HepG2 (cell line): ENCODE results near the gene GRIK2. TPM values are rescaled to one million over a fixed set of nuclear protein-coding genes. Genes with fewer than 3 reads are reported as not detected.

Experiments
- ATAC-seq: fragments of 200-7000 bp; cut with Tn5 transposase; 3 replicates; pipeline ENCODE4 v1.9.1; 2020; ENCODE audit warnings: mild to moderate bottlenecking, moderate library complexity
- BruUV-seq: library from RNA; stranded (reverse); fragments of 400-500 nt; replicated peaks from 2 replicates; lab custom pipeline; 2021; lab: Mats Ljungman, UMichigan
- CTCF ChIA-PET: fragments of 300-600 bp; formaldehyde crosslinking; extraction: SDS; loops from one replicate; lab custom pipeline; 2021; ENCODE audit warnings: low total read pairs, inconsistent platforms, low intra/inter-chr PET ratio; lab: Yijun Ruan, JAX
- POLR2A ChIA-PET: fragments of 350-600 bp; sonication (Branson Sonifier 250); formaldehyde crosslinking; loops from one replicate; lab custom pipeline; 2020; ENCODE audit warnings: antibody characterized with exemption, inconsistent platforms; lab: Yijun Ruan, JAX
- DNase-seq: peaks from one replicate; pipeline ENCODE4 v3.0.0-alpha.2; 2015; ENCODE audit warnings: low spot score
- FAIRE-seq: peaks from 3 replicates; lab custom pipeline; 2011; peaks lifted over from hg19 to GRCh38; lab: Jason Lieb, UNC
- H2AFZ ChIP-seq: one replicate; pipeline ENCODE4 v1.6.1; 2011; ENCODE audit warnings: low read length, inconsistent platforms
- H3K27ac ChIP-seq: fragments of 300-600 bp; 3 replicates; pipeline ENCODE4 v1.8.0; 2011; ENCODE audit warnings: mixed run types, mild to moderate bottlenecking, mixed read lengths, low read length, inconsistent platforms; ENCODE audit not compliant: insufficient read depth; ENCODE audit errors: extremely low read length
- H3K27me3 ChIP-seq, 2 experiments: fragments of 200-600 bp in 1 of 2; 2 replicates in 1 of 2; 3 replicates in 1 of 2; pipeline versions ENCODE4 v1.6.0 to v1.8.0; 2011; ENCODE audit warnings: low read length in 2 of 2, mild to moderate bottlenecking in 2 of 2, moderate library complexity in 2 of 2, inconsistent platforms in 1 of 2; ENCODE audit not compliant: insufficient read depth in 2 of 2, control insufficient read depth in 1 of 2
- H3K36me3 ChIP-seq, 2 experiments: fragments of 200-600 bp in 1 of 2; replicated peaks in 1 of 2; 2 replicates in 1 of 2; 3 replicates in 1 of 2; pipeline versions ENCODE4 v1.5.1 to v1.8.0; 2011; ENCODE audit warnings: low read length in 2 of 2, inconsistent platforms in 1 of 2; ENCODE audit not compliant: insufficient read depth in 2 of 2, control insufficient read depth in 1 of 2
- H3K4me1 ChIP-seq: 2 replicates; pipeline ENCODE4 v1.5.1; 2012; ENCODE audit warnings: low read length, inconsistent platforms; ENCODE audit not compliant: insufficient read depth
- H3K4me2 ChIP-seq: 2 replicates; pipeline ENCODE4 v1.6.0; 2011; ENCODE audit warnings: low read depth, low read length, inconsistent platforms
- H3K4me3 ChIP-seq, 3 experiments: fragments of 200-600 bp in 1 of 3; sonication (generic), shearing (Covaris generic) in 1 of 3; replicated peaks in 1 of 3; 2 replicates each; pipeline ENCODE4 v1.5.1; 2011 to 2016; ENCODE audit warnings: low read length in 3 of 3, inconsistent platforms in 2 of 3, low read depth in 2 of 3, mild to moderate bottlenecking in 2 of 3, control low read depth in 1 of 3, mixed read lengths in 1 of 3; ENCODE audit not compliant: insufficient read depth in 1 of 3
- H3K79me2 ChIP-seq: one replicate; pipeline ENCODE4 v1.6.1; 2011; ENCODE audit warnings: low read length, inconsistent platforms; ENCODE audit not compliant: insufficient read depth
- H3K9ac ChIP-seq: 2 replicates; pipeline ENCODE4 v1.6.0; 2011; ENCODE audit warnings: mild to moderate bottlenecking, low read depth, low read length, inconsistent platforms; ENCODE audit not compliant: insufficient read depth
- H3K9me3 ChIP-seq: 2 replicates; pipeline ENCODE4 v1.5.1; 2012; ENCODE audit warnings: mild to moderate bottlenecking, low read length
- H4K20me1 ChIP-seq: 2 replicates; pipeline ENCODE4 v1.6.0; 2011; ENCODE audit warnings: inconsistent platforms, mild to moderate bottlenecking, low read length, moderate library complexity; ENCODE audit not compliant: insufficient read depth
- ETV5 ChIP-seq: IDR thresholded peaks from 2 replicates; pipeline ENCODE4 v1.6.1; 2018; ENCODE audit warnings: missing biosample characterization, missing genetic modification reagents, inconsistent platforms, borderline replicate concordance
- FOXC1 ChIP-seq: sonication (generic); formaldehyde crosslinking; IDR thresholded peaks from 2 replicates; pipeline ENCODE4 v1.8.0; 2022; ENCODE audit warnings: mild to moderate bottlenecking, missing genetic modification reagents, borderline replicate concordance
- MIXL1 ChIP-seq: IDR thresholded peaks from 2 replicates; pipeline ENCODE4 v1.6.1; 2016
- PHF5A ChIP-seq: IDR thresholded peaks from one replicate; pipeline ENCODE4 v1.6.1; 2018; ENCODE audit warnings: low read depth, missing genetic modification reagents; ENCODE audit not compliant: unreplicated experiment
- TCF7L2 ChIP-seq: IDR thresholded peaks from 2 replicates; pipeline ENCODE4 v1.6.1; 2011; ENCODE audit warnings: mild to moderate bottlenecking, low read depth, low read length, moderate library complexity
- ZNF615 ChIP-seq: sonication (generic); formaldehyde crosslinking; IDR thresholded peaks from 2 replicates; pipeline ENCODE4 v1.5.0; 2020; ENCODE audit warnings: mild to moderate bottlenecking, missing genetic modification reagents, borderline replicate concordance
- ZNF724P ChIP-seq: sonication (generic); formaldehyde crosslinking; IDR thresholded peaks from 2 replicates; pipeline ENCODE4 v1.8.0; 2022; ENCODE audit warnings: missing genetic modification reagents, borderline replicate concordance
- ZNF768 ChIP-seq: sonication (generic); formaldehyde crosslinking; IDR thresholded peaks from 2 replicates; pipeline ENCODE4 v1.4.0; 2020; ENCODE audit warnings: missing genetic modification reagents
- ZNF878 ChIP-seq: sonication (generic); formaldehyde crosslinking; IDR thresholded peaks from 2 replicates; pipeline ENCODE4 v1.8.1; 2023; ENCODE audit warnings: mild to moderate bottlenecking, missing genetic modification reagents, moderate library complexity
- WGBS: methylation state at CpG from one replicate; pipeline ENCODE4 v1.1.6; 2017; ENCODE audit warnings: low lambda C conversion rate; 5-methylcytosine and 5-hydroxymethylcytosine counted together
- in situ Hi-C: cut with HindIII; loops from 2 replicates; pipeline ENCODE4 v1.10.0; 2017; ENCODE audit warnings: low pct_unique_long_range_greater_than_20kb; ENCODE audit not compliant: extremely low pct_ligation_motif_present
- intact Hi-C: fragments of 100-400 bp; cut with micrococcal nuclease; formaldehyde crosslinking; loops from one replicate; pipeline ENCODE4 v1.10.0; 2022; ENCODE audit not compliant: unreplicated experiment
- polyA plus RNA-seq, 8 experiments: library from polyadenylated mRNA; depleted of rRNA in 3 of 8; stranded (reverse) in 7 of 8; unstranded in 1 of 8; fragments of >200 nt; fragmentation: Illumina TruSeq in 4 of 8; extraction: Trizol in 4 of 8; gene quantifications; 2 replicates each; pipeline versions ENCODE4 v1.2.1 to v1.2.3, GENCODE V29; 2011 to 2016; ENCODE audit warnings: low read depth in 4 of 8, missing spikeins in 1 of 8, mixed read lengths in 1 of 8; ENCODE audit not compliant: insufficient read depth in 1 of 8
- total RNA-seq, 5 experiments: library from RNA; depleted of rRNA; stranded (reverse); fragments of >200 nt; fragmentation: Illumina TruSeq; extraction: Trizol; gene quantifications; 2 replicates each; pipeline ENCODE4 v1.2.3, GENCODE V29; 2016; ENCODE audit warnings: low read depth in 1 of 5
- TF ChIP-seq, protein P1 (sequence below): sonication (generic); formaldehyde crosslinking; IDR thresholded peaks from 2 replicates; pipeline ENCODE4 v1.9.0; 2021; ENCODE audit warnings: mild to moderate bottlenecking, missing genetic modification reagents
- TF ChIP-seq, protein P2 (sequence below): sonication (generic); formaldehyde crosslinking; IDR thresholded peaks from 2 replicates; pipeline ENCODE4 v1.4.0; 2020; ENCODE audit warnings: missing genetic modification reagents, borderline replicate concordance

Gene GRIK2
- total and polyA plus RNA-seq, 2 of the 13 experiments (the other 11 are each of a cell fraction or from before 2014, with no cell fraction given): not detected

DNA sequence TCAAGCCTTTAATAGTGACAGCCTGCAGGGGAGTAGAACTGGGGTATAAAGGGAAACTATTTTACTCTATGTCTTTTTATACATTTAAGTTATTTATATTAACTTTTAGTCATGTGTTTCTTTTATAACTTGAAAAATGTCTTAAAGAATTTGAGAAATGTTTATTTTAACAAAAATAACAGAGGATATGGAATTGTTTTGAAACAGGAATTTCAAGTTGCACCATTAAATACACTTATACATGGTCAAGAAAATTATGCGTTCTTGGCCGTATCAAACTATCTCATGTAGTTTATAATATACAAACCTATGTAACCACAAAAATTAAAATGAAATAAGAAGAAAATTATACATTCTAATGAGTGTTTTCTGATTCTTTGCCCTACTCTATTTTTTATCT lies 282.7 kb downstream of the GRIK2 start (continued):
- TF ChIP-seq, protein P1, sequence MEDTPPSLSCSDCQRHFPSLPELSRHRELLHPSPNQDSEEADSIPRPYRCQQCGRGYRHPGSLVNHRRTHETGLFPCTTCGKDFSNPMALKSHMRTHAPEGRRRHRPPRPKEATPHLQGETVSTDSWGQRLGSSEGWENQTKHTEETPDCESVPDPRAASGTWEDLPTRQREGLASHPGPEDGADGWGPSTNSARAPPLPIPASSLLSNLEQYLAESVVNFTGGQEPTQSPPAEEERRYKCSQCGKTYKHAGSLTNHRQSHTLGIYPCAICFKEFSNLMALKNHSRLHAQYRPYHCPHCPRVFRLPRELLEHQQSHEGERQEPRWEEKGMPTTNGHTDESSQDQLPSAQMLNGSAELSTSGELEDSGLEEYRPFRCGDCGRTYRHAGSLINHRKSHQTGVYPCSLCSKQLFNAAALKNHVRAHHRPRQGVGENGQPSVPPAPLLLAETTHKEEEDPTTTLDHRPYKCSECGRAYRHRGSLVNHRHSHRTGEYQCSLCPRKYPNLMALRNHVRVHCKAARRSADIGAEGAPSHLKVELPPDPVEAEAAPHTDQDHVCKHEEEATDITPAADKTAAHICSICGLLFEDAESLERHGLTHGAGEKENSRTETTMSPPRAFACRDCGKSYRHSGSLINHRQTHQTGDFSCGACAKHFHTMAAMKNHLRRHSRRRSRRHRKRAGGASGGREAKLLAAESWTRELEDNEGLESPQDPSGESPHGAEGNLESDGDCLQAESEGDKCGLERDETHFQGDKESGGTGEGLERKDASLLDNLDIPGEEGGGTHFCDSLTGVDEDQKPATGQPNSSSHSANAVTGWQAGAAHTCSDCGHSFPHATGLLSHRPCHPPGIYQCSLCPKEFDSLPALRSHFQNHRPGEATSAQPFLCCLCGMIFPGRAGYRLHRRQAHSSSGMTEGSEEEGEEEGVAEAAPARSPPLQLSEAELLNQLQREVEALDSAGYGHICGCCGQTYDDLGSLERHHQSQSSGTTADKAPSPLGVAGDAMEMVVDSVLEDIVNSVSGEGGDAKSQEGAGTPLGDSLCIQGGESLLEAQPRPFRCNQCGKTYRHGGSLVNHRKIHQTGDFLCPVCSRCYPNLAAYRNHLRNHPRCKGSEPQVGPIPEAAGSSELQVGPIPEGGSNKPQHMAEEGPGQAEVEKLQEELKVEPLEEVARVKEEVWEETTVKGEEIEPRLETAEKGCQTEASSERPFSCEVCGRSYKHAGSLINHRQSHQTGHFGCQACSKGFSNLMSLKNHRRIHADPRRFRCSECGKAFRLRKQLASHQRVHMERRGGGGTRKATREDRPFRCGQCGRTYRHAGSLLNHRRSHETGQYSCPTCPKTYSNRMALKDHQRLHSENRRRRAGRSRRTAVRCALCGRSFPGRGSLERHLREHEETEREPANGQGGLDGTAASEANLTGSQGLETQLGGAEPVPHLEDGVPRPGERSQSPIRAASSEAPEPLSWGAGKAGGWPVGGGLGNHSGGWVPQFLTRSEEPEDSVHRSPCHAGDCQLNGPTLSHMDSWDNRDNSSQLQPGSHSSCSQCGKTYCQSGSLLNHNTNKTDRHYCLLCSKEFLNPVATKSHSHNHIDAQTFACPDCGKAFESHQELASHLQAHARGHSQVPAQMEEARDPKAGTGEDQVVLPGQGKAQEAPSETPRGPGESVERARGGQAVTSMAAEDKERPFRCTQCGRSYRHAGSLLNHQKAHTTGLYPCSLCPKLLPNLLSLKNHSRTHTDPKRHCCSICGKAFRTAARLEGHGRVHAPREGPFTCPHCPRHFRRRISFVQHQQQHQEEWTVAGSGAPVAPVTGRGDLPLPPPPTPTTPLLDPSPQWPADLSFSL (CRISPR knock-in tag): no peak
- TF ChIP-seq PHF5A (CRISPR knock-in tag) (no peak), ETV5 (CRISPR knock-in tag) (no peak)
- TF ChIP-seq, all 625 proteins: peak for 0

DNA sequence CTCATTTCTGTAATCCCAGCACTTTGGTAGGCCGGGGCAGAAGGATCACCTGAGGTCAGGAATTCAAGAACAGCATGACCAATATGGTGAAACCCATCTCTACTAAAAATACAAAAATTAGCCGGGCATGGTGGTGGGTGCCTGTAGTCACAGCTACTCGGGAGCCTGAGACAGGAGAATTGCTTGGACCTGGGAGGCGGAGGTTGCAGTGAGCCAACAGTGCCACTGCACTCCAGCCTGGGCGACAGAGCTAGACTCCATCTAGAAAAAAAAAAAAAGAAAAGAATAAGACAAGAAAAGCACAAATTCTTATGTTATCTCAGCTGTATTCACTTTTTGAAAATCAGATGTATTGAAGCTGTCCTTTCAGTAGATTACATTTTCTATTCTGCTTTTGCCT lies 289.4 kb downstream of the GRIK2 start:
- BruUV-seq: no TSS peak
- Histone ChIP-seq H3K4me2 (no peak overlapping the region), H3K79me2 (no peaks in the 10 kb centered on the region), H3K27me3 (no peaks in the 10 kb centered on the region), H4K20me1 (no peaks in the 10 kb centered on the region), H3K36me3 (no peaks in the 10 kb centered on the region), H3K4me3 (no peak overlapping the region), H3K27ac (no peak overlapping the region), H2AFZ (no peak overlapping the region), H3K9me3 (no peaks in the 10 kb centered on the region), H3K4me1 (no peaks in the 10 kb centered on the region), H3K9ac (no peak overlapping the region)
- WGBS: 12% methylated on average over 5 of the region's 5 CpGs
- no peak for ATAC-seq
- no peak for FAIRE-seq
- intact Hi-C loops: no loop called here
- DNase-seq: no peak
- in situ Hi-C loops: no loop called here
- ChIA-PET POLR2A (no interaction called here), CTCF (no interaction called here)
- TF ChIP-seq TCF7L2 (no peak), ZNF768 (CRISPR knock-in tag) (no peak), FOXC1 (CRISPR knock-in tag) (no peak), MIXL1 (no peak), ZNF615 (CRISPR knock-in tag) (no peak), ZNF878 (CRISPR knock-in tag) (no peak), ZNF724P (no peak)
- TF ChIP-seq, protein P2, sequence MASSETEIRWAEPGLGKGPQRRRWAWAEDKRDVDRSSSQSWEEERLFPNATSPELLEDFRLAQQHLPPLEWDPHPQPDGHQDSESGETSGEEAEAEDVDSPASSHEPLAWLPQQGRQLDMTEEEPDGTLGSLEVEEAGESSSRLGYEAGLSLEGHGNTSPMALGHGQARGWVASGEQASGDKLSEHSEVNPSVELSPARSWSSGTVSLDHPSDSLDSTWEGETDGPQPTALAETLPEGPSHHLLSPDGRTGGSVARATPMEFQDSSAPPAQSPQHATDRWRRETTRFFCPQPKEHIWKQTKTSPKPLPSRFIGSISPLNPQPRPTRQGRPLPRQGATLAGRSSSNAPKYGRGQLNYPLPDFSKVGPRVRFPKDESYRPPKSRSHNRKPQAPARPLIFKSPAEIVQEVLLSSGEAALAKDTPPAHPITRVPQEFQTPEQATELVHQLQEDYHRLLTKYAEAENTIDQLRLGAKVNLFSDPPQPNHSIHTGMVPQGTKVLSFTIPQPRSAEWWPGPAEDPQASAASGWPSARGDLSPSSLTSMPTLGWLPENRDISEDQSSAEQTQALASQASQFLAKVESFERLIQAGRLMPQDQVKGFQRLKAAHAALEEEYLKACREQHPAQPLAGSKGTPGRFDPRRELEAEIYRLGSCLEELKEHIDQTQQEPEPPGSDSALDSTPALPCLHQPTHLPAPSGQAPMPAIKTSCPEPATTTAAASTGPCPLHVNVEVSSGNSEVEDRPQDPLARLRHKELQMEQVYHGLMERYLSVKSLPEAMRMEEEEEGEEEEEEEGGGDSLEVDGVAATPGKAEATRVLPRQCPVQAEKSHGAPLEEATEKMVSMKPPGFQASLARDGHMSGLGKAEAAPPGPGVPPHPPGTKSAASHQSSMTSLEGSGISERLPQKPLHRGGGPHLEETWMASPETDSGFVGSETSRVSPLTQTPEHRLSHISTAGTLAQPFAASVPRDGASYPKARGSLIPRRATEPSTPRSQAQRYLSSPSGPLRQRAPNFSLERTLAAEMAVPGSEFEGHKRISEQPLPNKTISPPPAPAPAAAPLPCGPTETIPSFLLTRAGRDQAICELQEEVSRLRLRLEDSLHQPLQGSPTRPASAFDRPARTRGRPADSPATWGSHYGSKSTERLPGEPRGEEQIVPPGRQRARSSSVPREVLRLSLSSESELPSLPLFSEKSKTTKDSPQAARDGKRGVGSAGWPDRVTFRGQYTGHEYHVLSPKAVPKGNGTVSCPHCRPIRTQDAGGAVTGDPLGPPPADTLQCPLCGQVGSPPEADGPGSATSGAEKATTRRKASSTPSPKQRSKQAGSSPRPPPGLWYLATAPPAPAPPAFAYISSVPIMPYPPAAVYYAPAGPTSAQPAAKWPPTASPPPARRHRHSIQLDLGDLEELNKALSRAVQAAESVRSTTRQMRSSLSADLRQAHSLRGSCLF (CRISPR knock-in tag): no peak
